ENCODE results near the gene CROCC. TPM values are rescaled to one million over a fixed set of nuclear protein-coding genes. Genes with fewer than 3 reads are reported as not detected.
"Not testable (repeated sequence)": the region's sequence is repeated elsewhere in the genome, so short reads cannot be mapped to it uniquely, and the experiment has no call there.

The CROCC gene
- total RNA-seq, 1 experiment from 2014 or later: 30.2 TPM

- CTCF ChIA-PET: no interaction called here
Measured at GRCh38 chr1:16958475-16958874, 36.7 kb downstream of the CROCC start.

DNA sequence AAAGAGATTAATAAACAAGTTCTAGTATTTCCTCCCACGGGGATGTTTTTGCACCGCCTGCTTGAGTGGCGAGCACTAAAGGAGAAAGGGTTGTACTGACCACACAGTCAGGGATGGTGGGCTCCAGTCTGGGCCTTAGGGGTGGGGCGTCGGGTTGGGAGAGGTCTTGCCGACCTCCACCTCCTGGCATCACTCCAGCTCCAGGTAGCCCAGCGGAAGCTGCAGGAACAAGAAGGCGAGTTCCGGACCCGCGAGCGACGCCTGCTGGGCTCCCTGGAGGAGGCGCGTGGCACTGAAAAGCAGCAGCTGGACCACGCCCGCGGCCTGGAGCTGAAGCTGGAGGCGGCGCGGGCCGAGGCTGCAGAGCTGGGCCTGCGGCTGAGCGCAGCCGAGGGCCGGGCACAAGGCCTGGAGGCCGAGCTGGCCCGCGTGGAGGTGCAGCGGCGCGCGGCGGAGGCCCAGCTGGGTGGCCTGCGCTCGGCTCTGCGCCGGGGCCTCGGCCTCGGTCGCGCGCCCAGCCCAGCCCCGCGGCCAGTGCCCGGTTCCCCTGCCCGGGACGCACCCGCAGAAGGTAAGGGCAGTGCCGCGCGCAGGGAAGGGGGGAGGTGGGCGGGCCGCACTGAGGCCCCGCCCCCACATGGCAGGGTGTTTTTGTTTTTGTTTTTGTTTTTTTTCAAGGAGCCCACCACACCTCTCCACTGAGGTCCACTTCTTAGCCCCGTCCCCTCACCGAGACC lies 39.0 kb downstream of the CROCC start:
- TF ChIP-seq, protein P1, sequence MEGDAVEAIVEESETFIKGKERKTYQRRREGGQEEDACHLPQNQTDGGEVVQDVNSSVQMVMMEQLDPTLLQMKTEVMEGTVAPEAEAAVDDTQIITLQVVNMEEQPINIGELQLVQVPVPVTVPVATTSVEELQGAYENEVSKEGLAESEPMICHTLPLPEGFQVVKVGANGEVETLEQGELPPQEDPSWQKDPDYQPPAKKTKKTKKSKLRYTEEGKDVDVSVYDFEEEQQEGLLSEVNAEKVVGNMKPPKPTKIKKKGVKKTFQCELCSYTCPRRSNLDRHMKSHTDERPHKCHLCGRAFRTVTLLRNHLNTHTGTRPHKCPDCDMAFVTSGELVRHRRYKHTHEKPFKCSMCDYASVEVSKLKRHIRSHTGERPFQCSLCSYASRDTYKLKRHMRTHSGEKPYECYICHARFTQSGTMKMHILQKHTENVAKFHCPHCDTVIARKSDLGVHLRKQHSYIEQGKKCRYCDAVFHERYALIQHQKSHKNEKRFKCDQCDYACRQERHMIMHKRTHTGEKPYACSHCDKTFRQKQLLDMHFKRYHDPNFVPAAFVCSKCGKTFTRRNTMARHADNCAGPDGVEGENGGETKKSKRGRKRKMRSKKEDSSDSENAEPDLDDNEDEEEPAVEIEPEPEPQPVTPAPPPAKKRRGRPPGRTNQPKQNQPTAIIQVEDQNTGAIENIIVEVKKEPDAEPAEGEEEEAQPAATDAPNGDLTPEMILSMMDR (conservative IDR thresholded peaks at IDR 0.05; ENCODE audit: low read depth, low read length): peak; percentile 81
- TF ChIP-seq EZH2 (IDR thresholded peaks at IDR 0.05; ENCODE audit: borderline replicate concordance, low read depth, low read length, poor library complexity, severe bottlenecking): no peak
- POLR2A ChIA-PET (ENCODE audit: low non-redundant PET): no interaction called here
- CTCF ChIA-PET: interaction anchor here (0.8 kb wide), 1 partner anchor 24 kb away, joined by 3 read pairs; no protein-coding TSS in a partner anchor
- Histone ChIP-seq H3K27me3 (replicated peaks; ENCODE audit: insufficient read depth, low read depth, low read length, poor library complexity) (no peaks in the 10 kb centered on the region), H3K27ac (ENCODE audit: low read depth, low read length, poor library complexity, severe bottlenecking) (no peak overlapping the region), H3K36me3 (ENCODE audit: insufficient read depth, low read length, poor library complexity, severe bottlenecking) (peaks cover 6% of the 10 kb centered on the region), H3K4me1 (ENCODE audit: insufficient read depth, low read length, poor library complexity, severe bottlenecking) (peaks cover 3% of the 10 kb centered on the region), H3K9me3 (ENCODE audit: low read depth, low read length, poor library complexity, severe bottlenecking) (no peaks in the 10 kb centered on the region), H3K4me3 (ENCODE audit: low read depth, low read length, poor library complexity, severe bottlenecking) (peak overlapping the region; percentile 43)
- intact Hi-C loops (cut with micrococcal nuclease; ENCODE audit: unreplicated experiment): no loop called here
- peak; percentile 83 for DNase-seq (ENCODE audit: low spot score)
- no TSS peak for BruUV-seq (replicated peaks)

More at GRCh38 chr1:16958475-16958874, 36.7 kb downstream of the CROCC start:
- no peaks in the 10 kb centered on the region for H3K27me3 ChIP-seq (replicated peaks; ENCODE audit: insufficient read depth, low read depth, low read length, poor library complexity)
- H3K4me3 ChIP-seq (ENCODE audit: low read depth, low read length, poor library complexity, severe bottlenecking): no peak overlapping the region
- H3K27ac ChIP-seq (ENCODE audit: low read depth, low read length, poor library complexity, severe bottlenecking): no peak overlapping the region
- H3K4me1 ChIP-seq (ENCODE audit: insufficient read depth, low read length, poor library complexity, severe bottlenecking): peaks cover 3% of the 10 kb centered on the region
- POLR2A ChIA-PET (ENCODE audit: low non-redundant PET): no interaction called here
- peaks cover 6% of the 10 kb centered on the region for H3K36me3 ChIP-seq (ENCODE audit: insufficient read depth, low read length, poor library complexity, severe bottlenecking)
- intact Hi-C loops (cut with micrococcal nuclease; ENCODE audit: unreplicated experiment): no loop called here
- no peaks in the 10 kb centered on the region for H3K9me3 ChIP-seq (ENCODE audit: low read depth, low read length, poor library complexity, severe bottlenecking)
- no peak for DNase-seq (ENCODE audit: low spot score)
- TF ChIP-seq, protein P1 (conservative IDR thresholded peaks at IDR 0.05; ENCODE audit: low read depth, low read length): no peak
- no peak for TF ChIP-seq EZH2 (IDR thresholded peaks at IDR 0.05; ENCODE audit: borderline replicate concordance, low read depth, low read length, poor library complexity, severe bottlenecking)
- no TSS peak for BruUV-seq (replicated peaks)

DNA sequence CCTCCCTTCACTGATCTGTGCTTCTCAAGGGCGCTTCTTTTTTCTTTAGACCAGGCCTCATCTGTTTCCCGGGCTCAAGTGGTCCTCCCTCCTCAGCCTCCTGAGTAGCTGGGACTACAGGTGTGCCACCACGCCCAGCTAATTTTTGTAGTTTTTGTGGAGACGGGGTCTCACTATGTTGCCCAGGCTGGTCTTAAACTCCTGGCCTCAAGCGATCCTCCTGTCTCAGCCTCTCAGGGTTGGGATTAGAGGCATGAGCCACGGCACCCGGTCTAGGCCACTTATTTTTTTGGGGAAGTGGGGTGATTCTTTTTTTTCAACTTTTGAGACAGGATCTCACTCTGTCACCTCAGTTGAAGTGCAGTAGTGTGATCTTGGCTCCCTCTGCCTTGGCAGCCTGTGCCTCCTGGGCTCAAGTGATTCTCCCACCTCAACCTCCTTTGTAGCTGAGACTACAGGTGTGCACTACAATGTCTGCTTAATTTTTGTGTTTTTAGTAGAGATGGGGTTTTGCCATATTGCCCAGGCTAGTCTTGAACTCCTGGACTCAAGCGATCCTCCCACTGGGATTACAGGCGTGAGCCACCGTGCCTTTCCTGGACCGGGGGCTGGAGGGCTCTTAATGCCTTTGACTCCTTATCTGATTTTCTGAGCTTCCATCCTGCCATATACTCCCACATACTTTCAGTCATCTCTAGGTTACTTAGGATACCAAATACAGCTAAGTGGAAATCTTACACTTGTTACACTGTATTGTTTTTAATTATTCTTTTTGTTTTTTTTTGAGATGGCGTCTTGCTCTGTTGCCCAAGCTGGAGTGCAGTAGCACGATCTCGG lies 39.8 kb downstream of the CROCC start:
- Histone ChIP-seq H3K4me3 (ENCODE audit: low read depth, low read length, poor library complexity, severe bottlenecking) (peak overlapping the region; percentile 43), H3K27ac (ENCODE audit: low read depth, low read length, poor library complexity, severe bottlenecking) (no peak overlapping the region), H3K4me1 (ENCODE audit: insufficient read depth, low read length, poor library complexity, severe bottlenecking) (peaks cover 3% of the 10 kb centered on the region), H3K9me3 (ENCODE audit: low read depth, low read length, poor library complexity, severe bottlenecking) (no peaks in the 10 kb centered on the region), H3K27me3 (replicated peaks; ENCODE audit: insufficient read depth, low read depth, low read length, poor library complexity) (no peaks in the 10 kb centered on the region), H3K36me3 (ENCODE audit: insufficient read depth, low read length, poor library complexity, severe bottlenecking) (peaks cover 7% of the 10 kb centered on the region)
- intact Hi-C loops (cut with micrococcal nuclease; ENCODE audit: unreplicated experiment): no loop called here
- no peak for DNase-seq (ENCODE audit: low spot score)
- no TSS peak for BruUV-seq (replicated peaks)
- CTCF ChIA-PET: interaction anchor here (0.7 to 0.8 kb wide), 2 partner anchors 23 to 175 kb away, joined by 3 read pairs; no protein-coding TSS in a partner anchor
- POLR2A ChIA-PET (ENCODE audit: low non-redundant PET): no interaction called here
- TF ChIP-seq, protein P1 (conservative IDR thresholded peaks at IDR 0.05; ENCODE audit: low read depth, low read length): no peak
- no peak for TF ChIP-seq EZH2 (IDR thresholded peaks at IDR 0.05; ENCODE audit: borderline replicate concordance, low read depth, low read length, poor library complexity, severe bottlenecking)

GRCh38 chr1:16964169-16964568 lies 42.4 kb downstream of the CROCC start:
- CTCF ChIA-PET: interaction anchor here (0.6 to 0.7 kb wide), 2 partner anchors 18 to 82 kb away, joined by 3 to 7 read pairs; no protein-coding TSS in a partner anchor
- H3K4me1 ChIP-seq (ENCODE audit: insufficient read depth, low read length, poor library complexity, severe bottlenecking); H3K9me3 ChIP-seq (ENCODE audit: low read depth, low read length, poor library complexity, severe bottlenecking); H3K36me3 ChIP-seq (ENCODE audit: insufficient read depth, low read length, poor library complexity, severe bottlenecking); H3K27ac ChIP-seq (ENCODE audit: low read depth, low read length, poor library complexity, severe bottlenecking); DNase-seq (ENCODE audit: low spot score); POLR2A ChIA-PET (ENCODE audit: low non-redundant PET); intact Hi-C loops (cut with micrococcal nuclease; ENCODE audit: unreplicated experiment); H3K27me3 ChIP-seq (replicated peaks; ENCODE audit: insufficient read depth, low read depth, low read length, poor library complexity); H3K4me3 ChIP-seq (ENCODE audit: low read depth, low read length, poor library complexity, severe bottlenecking); BruUV-seq (replicated peaks): not testable (repeated sequence)
